AG09309 (cell line): ENCODE results near the gene TBC1D4.

Source experiments
- DNase-seq: peaks from one replicate; pipeline ENCODE4 v3.0.0-alpha.2; 2010; ENCODE audit warnings: low read depth
- H3K4me3 ChIP-seq: 2 replicates; pipeline ENCODE4 v1.5.1; 2011; ENCODE audit warnings: mild to moderate bottlenecking, low read depth, low read length, moderate library complexity; ENCODE audit not compliant: control insufficient read depth
- TF ChIP-seq, protein P1 (sequence below): IDR thresholded peaks from 2 replicates; pipeline ENCODE4 v1.5.1; 2011; ENCODE audit warnings: mild to moderate bottlenecking, low read depth, low read length, inconsistent platforms; ENCODE audit not compliant: insufficient read depth, control insufficient read depth; ENCODE audit errors: missing control alignments

The TBC1D4 gene

DNA sequence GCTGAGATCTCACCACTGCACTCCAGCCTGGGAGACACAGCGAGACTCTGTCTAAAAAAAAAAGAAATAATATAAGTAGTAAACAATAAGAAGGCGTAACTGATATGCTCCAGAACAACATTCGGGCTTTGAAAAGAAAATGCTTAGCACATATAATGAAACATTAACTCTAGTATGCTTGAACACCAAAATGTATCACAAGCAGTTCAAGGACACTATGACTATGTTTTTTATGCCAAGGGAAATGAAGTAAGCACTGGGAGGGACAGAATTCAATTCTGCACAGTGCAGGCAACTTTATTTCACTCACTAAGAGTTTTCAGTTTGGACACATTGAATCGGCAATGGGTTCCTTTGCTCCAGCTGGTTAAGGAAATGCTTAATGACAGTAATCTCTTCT lies 178.7 kb downstream of the TBC1D4 start:
- DNase-seq: no peak
- TF ChIP-seq, protein P1, sequence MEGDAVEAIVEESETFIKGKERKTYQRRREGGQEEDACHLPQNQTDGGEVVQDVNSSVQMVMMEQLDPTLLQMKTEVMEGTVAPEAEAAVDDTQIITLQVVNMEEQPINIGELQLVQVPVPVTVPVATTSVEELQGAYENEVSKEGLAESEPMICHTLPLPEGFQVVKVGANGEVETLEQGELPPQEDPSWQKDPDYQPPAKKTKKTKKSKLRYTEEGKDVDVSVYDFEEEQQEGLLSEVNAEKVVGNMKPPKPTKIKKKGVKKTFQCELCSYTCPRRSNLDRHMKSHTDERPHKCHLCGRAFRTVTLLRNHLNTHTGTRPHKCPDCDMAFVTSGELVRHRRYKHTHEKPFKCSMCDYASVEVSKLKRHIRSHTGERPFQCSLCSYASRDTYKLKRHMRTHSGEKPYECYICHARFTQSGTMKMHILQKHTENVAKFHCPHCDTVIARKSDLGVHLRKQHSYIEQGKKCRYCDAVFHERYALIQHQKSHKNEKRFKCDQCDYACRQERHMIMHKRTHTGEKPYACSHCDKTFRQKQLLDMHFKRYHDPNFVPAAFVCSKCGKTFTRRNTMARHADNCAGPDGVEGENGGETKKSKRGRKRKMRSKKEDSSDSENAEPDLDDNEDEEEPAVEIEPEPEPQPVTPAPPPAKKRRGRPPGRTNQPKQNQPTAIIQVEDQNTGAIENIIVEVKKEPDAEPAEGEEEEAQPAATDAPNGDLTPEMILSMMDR: no peak

DNA sequence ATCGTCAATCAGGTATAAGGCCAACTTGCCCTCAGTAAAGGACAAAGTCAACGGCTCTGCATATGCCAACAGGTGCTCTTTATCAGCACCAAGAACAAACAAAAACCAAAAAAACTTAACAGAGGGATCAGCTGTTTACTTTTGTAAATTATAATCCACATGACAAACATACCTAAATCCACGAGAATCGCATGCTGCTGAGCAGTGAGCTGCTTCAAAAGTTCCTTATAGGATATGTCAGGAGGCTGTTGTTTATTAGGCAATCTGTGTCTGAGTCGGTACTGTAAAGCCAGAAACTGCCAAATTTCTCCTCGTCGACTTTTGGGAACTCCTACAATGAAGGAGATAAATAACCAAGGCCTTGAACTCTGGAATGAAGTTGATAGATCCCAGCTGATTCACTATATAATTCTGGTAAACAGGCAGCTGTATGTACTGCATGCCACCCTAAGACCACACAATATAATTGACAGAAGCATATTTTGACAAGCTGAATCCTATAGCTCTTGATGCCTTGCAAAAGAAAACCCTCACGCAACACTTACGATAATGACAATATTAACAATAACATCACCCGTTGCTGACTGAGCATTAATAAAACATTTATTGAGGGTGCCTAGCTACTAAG lies 179.8 kb downstream of the TBC1D4 start:
- TF ChIP-seq, protein P1: no peak
- no peak for DNase-seq
- H3K4me3 ChIP-seq: no peak overlapping the region

More for the DNA sequence above, 178.7 kb downstream of the TBC1D4 start:
- no peak overlapping the region for H3K4me3 ChIP-seq

DNA sequence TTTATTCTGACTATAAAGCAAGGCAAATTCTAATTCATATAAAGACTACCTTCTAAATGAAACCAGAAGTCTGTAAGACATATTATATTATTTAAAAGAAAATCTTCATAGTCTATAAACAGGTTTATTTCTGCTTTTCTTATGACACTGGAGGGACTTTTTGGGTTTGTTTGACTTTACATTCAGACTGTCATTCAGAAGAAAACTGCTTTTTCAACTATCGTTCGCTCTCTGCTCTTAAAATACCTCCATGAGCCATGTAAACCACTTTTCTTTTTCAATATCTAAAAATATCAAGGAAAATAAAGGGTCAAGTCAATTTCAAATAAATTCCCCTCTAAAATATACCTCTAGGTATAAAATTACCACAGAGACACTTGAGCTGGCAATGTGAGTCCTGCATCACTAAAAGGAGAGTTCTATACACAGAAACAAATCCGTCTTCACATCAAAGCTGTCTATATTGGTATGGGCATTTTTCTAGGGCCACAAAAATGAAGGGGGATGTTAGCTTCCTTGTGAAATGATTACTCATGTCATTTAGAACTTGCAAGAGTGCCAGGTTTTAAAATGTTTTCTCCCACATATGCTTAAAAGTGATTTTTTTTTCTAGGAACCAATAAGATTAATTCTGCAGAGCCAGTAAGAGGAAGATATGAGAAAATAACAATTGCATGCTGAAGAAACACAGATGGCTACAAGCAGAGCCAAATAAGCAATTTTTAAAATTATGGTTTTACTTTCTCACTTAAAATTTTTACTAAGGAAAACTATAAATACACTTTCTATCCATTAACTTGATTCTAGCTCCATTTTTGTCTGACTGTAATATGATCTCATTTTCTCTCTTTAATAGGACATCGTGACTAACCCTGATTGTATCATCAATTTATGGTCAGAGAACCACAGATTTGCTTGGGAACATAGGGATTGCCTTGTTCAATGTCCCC lies 181.8 kb downstream of the TBC1D4 start:
- no peak for DNase-seq
- TF ChIP-seq, protein P1: no peak
- H3K4me3 ChIP-seq: no peak overlapping the region

DNA sequence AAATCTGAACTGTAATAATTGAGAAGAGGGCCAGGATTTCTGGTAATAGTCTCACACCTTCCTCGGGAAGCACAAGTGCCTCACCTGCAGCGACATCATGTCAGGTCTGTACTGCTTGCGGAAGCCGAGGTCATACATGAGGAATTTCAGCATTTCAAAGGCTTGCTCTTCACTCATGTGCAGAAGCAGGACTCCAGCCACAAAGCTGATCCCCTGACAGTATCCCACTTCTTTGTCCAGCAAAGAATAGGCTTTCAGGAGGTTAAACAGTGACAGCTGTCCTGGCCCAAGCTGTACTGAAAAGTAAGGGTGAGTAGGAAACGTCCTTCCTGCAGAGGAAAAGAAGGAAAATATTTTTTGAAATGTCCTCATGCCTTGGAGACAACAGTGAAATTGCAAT lies 182.7 kb downstream of the TBC1D4 start:
- H3K4me3 ChIP-seq: no peak overlapping the region
- no peak for DNase-seq
- TF ChIP-seq, protein P1: no peak

DNA sequence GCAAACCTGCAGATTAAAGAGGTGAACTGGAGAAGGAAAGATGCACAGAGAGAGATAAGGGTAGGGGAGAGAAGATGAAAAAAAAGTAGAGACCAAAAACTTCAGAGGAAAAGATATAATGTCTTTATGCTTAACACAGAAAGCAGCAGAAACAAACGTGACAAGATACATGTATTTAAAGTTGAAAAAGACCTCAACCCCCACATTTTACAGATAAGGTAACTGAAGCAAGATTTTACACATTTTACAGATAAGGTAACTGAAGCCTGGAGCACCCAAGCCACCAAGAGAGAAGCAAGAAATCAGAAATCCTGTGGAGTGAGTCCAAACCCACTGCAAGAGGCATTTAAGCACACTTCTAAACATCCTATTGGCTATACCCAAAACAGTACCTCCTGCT lies 185.3 kb downstream of the TBC1D4 start:
- no peak for DNase-seq
- TF ChIP-seq, protein P1: no peak
- H3K4me3 ChIP-seq: no peak overlapping the region

DNA sequence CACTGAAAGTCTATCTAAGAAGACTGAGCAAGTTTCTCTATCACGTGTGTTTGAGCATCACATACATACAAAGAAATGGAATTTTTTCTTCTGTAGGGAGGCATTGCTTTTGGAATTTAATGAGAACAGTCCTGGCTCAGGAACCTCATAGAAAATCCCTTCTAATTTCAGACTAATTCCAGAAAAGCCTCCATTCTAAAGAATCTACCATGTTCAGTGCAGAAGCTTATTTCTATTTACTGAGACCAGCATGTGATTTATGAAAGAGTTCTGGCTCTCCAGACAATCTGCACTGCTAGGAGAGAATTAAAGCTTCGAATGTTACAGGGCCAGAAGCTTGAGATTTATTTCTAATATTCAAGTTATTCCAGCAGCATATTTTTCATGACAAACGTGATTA lies 186.8 kb downstream of the TBC1D4 start:
- TF ChIP-seq, protein P1: no peak
- no peak overlapping the region for H3K4me3 ChIP-seq
- DNase-seq: no peak
